SK-N-SH (cell line): ENCODE measurements around the gene DNAJB12. TPM values are rescaled to one million over a fixed set of nuclear protein-coding genes. Genes with fewer than 3 reads are reported as not detected.

Experiments
- CTCF ChIA-PET: fragments of 300-600, 350-600 bp; formaldehyde crosslinking; extraction: SDS; loops from one replicate; lab custom pipeline; 2021; lab: Yijun Ruan, JAX
- POLR2A ChIA-PET: fragments of 350-600 bp; sonication (Branson Sonifier 250); formaldehyde crosslinking; extraction: SDS; loops from one replicate; lab custom pipeline; 2020; ENCODE audit warnings: antibody characterized with exemption, inconsistent platforms; lab: Yijun Ruan, JAX
- DNase-seq: peaks from one replicate; pipeline ENCODE4 v3.0.0; 2012
- H2AFZ ChIP-seq: fragments of 200-600 bp; sonication (generic); 2 replicates; pipeline ENCODE4 v1.8.1; 2016; ENCODE audit warnings: antibody characterized with exemption, mild to moderate bottlenecking, low read depth
- H3F3A ChIP-seq: fragments of 200-600 bp; sonication (generic); replicated peaks from 2 replicates; pipeline ENCODE3; 2016; ENCODE audit warnings: antibody characterized with exemption, mild to moderate bottlenecking; ENCODE audit not compliant: insufficient read depth
- H3K27ac ChIP-seq, 2 experiments: fragments of 200-500 bp in 1 of 2; fragments of 200-600 bp in 1 of 2; sonication (Bioruptor generic) in 1 of 2; sonication (generic), shearing (Covaris generic) in 1 of 2; 2 replicates each; pipeline versions ENCODE4 v1.5.1 to v1.6.1; 2014 to 2016; ENCODE audit warnings: low read depth in 2 of 2, inconsistent platforms in 1 of 2, low read length in 1 of 2, mild to moderate bottlenecking in 1 of 2, mixed read lengths in 1 of 2
- H3K27me3 ChIP-seq: fragments of 200-600 bp; sonication (generic), shearing (Covaris generic); 2 replicates; pipeline ENCODE4 v1.6.1; 2016; ENCODE audit warnings: mixed run types; ENCODE audit not compliant: insufficient read depth
- H3K36me3 ChIP-seq, 2 experiments: fragments of 200-500 bp in 1 of 2; fragments of 200-600 bp in 1 of 2; sonication (Bioruptor generic) in 1 of 2; sonication (generic) in 1 of 2; replicated peaks in 1 of 2; 2 replicates each; pipeline versions ENCODE3 to v1.5.1; 2014 to 2016; ENCODE audit warnings: low read length in 1 of 2, mild to moderate bottlenecking in 1 of 2; ENCODE audit not compliant: insufficient read depth in 2 of 2, control insufficient read depth in 1 of 2
- H3K4me1 ChIP-seq, 2 experiments: fragments of 200-500 bp in 1 of 2; fragments of 200-600 bp in 1 of 2; sonication (Bioruptor generic) in 1 of 2; sonication (generic), shearing (Covaris generic) in 1 of 2; 2 replicates each; pipeline versions ENCODE4 v1.5.1 to v1.6.1; 2014 to 2016; ENCODE audit warnings: low read depth in 1 of 2, low read length in 1 of 2, mixed run types in 1 of 2; ENCODE audit not compliant: insufficient read depth in 2 of 2, control insufficient read depth in 1 of 2
- H3K4me2 ChIP-seq: fragments of 200-600 bp; sonication (generic), shearing (Covaris generic); 2 replicates; pipeline ENCODE4 v1.6.1; 2017; ENCODE audit warnings: mixed run types
- H3K4me3 ChIP-seq, 2 experiments: fragments of 200-500 bp in 1 of 2; fragments of 200-600 bp in 1 of 2; sonication (Bioruptor generic) in 1 of 2; sonication (generic), shearing (Covaris generic) in 1 of 2; 2 replicates each; pipeline versions ENCODE4 v1.5.1 to v1.8.1; 2014 to 2016; ENCODE audit warnings: low read depth in 2 of 2, inconsistent platforms in 1 of 2, low read length in 1 of 2, mild to moderate bottlenecking in 1 of 2, mixed read lengths in 1 of 2, moderate library complexity in 1 of 2
- H3K79me2 ChIP-seq: fragments of 200-600 bp; sonication (generic); 2 replicates; pipeline ENCODE4 v1.8.1; 2017; ENCODE audit warnings: mild to moderate bottlenecking; ENCODE audit not compliant: insufficient read depth
- H3K9ac ChIP-seq: fragments of 200-600 bp; sonication (generic); 2 replicates; pipeline ENCODE4 v1.6.1; 2017; ENCODE audit warnings: mixed run types
- H3K9me2 ChIP-seq: fragments of 200-600 bp; sonication (generic); 2 replicates; pipeline ENCODE4 v1.6.1; 2017; ENCODE audit warnings: mixed run types
- H3K9me3 ChIP-seq: fragments of 200-600 bp; sonication (generic); 2 replicates; pipeline ENCODE4 v1.6.1; 2017; ENCODE audit warnings: mixed run types, mild to moderate bottlenecking, moderate library complexity
- H4K20me1 ChIP-seq: fragments of 200-600 bp; sonication (generic); 2 replicates; pipeline ENCODE4 v1.6.1; 2017; ENCODE audit warnings: mild to moderate bottlenecking, mixed run types; ENCODE audit not compliant: insufficient read depth
- EP300 ChIP-seq, 2 experiments: IDR thresholded peaks; 2 replicates each; pipeline versions ENCODE4 v1.4.0 to v1.6.1; 2012; ENCODE audit warnings: borderline replicate concordance in 1 of 2, low read depth in 1 of 2, low read length in 1 of 2
- GABPA ChIP-seq: IDR thresholded peaks from 2 replicates; pipeline ENCODE4 v1.4.0; 2012; ENCODE audit warnings: low read depth, mild to moderate bottlenecking
- JUND ChIP-seq: IDR thresholded peaks from 2 replicates; pipeline ENCODE4 v1.4.0; 2012
- MEF2A ChIP-seq: IDR thresholded peaks from 2 replicates; pipeline ENCODE4 v1.4.0; 2012; ENCODE audit warnings: low read depth, borderline replicate concordance
- NFIC ChIP-seq: IDR thresholded peaks from 2 replicates; pipeline ENCODE4 v1.4.0; 2012; ENCODE audit warnings: borderline replicate concordance
- POLR2AphosphoS5 ChIP-seq: IDR thresholded peaks from 2 replicates; pipeline ENCODE4 v1.6.1; 2012; ENCODE audit warnings: low read depth, low read length
- RAD21 ChIP-seq: IDR thresholded peaks from 2 replicates; pipeline ENCODE4 v1.6.1; 2012; ENCODE audit warnings: mild to moderate bottlenecking, low read length
- TCF12 ChIP-seq: IDR thresholded peaks from 2 replicates; pipeline ENCODE4 v1.4.0; 2012
- YY1 ChIP-seq: IDR thresholded peaks from 2 replicates; pipeline ENCODE4 v1.4.0; 2012; ENCODE audit warnings: low read depth, mild to moderate bottlenecking
- WGBS: methylation state at CpG from one replicate; pipeline ENCODE4 v1.1.6; 2017; ENCODE audit warnings: low lambda C conversion rate; 5-methylcytosine and 5-hydroxymethylcytosine counted together
- polyA plus RNA-seq, 3 experiments: library from polyadenylated mRNA; depleted of rRNA; stranded (reverse); fragments of >200 nt; gene quantifications; 2 replicates each; pipeline ENCODE4 v1.2.3, GENCODE V29; 2012
- TF ChIP-seq, protein P1 (sequence below): IDR thresholded peaks from 2 replicates; pipeline ENCODE4 v1.6.1; 2012; ENCODE audit warnings: mild to moderate bottlenecking, low read depth, low read length, moderate library complexity
- TF ChIP-seq, protein P2 (sequence below): IDR thresholded peaks from 2 replicates; pipeline ENCODE4; 2012
- TF ChIP-seq, protein P3 (sequence below): fragments of 200-600 bp; sonication (generic); IDR thresholded peaks from 2 replicates; pipeline ENCODE4 v1.6.1; 2017; ENCODE audit warnings: antibody characterized with exemption, mild to moderate bottlenecking, moderate library complexity

Gene DNAJB12
- polyA plus RNA-seq, 1 of the 3 experiments (the other 2 are of a cell fraction): 25.8 TPM

DNA sequence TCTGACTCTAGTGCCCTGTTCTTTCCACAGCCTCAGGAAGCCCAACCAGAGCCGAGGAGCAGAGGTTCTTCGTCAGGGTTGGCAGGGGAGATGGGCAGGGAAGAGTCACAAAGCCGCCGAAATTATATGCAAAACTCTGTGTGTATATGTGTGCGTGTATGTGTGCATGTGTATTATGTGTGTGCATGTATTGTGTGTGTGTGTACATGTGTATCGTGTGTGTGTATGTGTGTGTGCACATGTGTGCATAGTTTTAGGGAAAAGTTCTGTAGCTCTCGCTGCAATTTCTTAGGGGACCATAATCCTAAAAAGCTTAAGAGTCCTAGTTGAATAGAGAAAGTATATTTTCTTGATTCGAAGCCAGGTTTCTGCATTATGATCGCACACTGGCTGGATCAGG, 17.0 kb downstream of the DNAJB12 start:
- no peaks in the 10 kb centered on the region for H3K9me2 ChIP-seq
- H2AFZ ChIP-seq: no peak overlapping the region
- TF ChIP-seq MEF2A (no peak), GABPA (no peak), EP300 (IDR thresholded peaks at IDR 0.05; ENCODE audit: borderline replicate concordance in 1 of 2, low read depth in 1 of 2, low read length in 1 of 2) (no peak), NFIC (no peak), JUND (no peak), RAD21 (no peak), TCF12 (no peak), YY1 (no peak), POLR2AphosphoS5 (no peak)
- TF ChIP-seq, protein P1, sequence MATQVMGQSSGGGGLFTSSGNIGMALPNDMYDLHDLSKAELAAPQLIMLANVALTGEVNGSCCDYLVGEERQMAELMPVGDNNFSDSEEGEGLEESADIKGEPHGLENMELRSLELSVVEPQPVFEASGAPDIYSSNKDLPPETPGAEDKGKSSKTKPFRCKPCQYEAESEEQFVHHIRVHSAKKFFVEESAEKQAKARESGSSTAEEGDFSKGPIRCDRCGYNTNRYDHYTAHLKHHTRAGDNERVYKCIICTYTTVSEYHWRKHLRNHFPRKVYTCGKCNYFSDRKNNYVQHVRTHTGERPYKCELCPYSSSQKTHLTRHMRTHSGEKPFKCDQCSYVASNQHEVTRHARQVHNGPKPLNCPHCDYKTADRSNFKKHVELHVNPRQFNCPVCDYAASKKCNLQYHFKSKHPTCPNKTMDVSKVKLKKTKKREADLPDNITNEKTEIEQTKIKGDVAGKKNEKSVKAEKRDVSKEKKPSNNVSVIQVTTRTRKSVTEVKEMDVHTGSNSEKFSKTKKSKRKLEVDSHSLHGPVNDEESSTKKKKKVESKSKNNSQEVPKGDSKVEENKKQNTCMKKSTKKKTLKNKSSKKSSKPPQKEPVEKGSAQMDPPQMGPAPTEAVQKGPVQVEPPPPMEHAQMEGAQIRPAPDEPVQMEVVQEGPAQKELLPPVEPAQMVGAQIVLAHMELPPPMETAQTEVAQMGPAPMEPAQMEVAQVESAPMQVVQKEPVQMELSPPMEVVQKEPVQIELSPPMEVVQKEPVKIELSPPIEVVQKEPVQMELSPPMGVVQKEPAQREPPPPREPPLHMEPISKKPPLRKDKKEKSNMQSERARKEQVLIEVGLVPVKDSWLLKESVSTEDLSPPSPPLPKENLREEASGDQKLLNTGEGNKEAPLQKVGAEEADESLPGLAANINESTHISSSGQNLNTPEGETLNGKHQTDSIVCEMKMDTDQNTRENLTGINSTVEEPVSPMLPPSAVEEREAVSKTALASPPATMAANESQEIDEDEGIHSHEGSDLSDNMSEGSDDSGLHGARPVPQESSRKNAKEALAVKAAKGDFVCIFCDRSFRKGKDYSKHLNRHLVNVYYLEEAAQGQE: no peak
- TF ChIP-seq, protein P2, sequence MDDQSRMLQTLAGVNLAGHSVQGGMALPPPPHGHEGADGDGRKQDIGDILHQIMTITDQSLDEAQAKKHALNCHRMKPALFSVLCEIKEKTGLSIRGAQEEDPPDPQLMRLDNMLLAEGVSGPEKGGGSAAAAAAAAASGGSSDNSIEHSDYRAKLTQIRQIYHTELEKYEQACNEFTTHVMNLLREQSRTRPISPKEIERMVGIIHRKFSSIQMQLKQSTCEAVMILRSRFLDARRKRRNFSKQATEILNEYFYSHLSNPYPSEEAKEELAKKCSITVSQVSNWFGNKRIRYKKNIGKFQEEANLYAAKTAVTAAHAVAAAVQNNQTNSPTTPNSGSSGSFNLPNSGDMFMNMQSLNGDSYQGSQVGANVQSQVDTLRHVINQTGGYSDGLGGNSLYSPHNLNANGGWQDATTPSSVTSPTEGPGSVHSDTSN: no peak
- TF ChIP-seq, protein P3, sequence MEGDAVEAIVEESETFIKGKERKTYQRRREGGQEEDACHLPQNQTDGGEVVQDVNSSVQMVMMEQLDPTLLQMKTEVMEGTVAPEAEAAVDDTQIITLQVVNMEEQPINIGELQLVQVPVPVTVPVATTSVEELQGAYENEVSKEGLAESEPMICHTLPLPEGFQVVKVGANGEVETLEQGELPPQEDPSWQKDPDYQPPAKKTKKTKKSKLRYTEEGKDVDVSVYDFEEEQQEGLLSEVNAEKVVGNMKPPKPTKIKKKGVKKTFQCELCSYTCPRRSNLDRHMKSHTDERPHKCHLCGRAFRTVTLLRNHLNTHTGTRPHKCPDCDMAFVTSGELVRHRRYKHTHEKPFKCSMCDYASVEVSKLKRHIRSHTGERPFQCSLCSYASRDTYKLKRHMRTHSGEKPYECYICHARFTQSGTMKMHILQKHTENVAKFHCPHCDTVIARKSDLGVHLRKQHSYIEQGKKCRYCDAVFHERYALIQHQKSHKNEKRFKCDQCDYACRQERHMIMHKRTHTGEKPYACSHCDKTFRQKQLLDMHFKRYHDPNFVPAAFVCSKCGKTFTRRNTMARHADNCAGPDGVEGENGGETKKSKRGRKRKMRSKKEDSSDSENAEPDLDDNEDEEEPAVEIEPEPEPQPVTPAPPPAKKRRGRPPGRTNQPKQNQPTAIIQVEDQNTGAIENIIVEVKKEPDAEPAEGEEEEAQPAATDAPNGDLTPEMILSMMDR: no peak
- H3K27ac ChIP-seq: no peak overlapping the region
- H3K4me2 ChIP-seq: no peak overlapping the region
- H3K79me2 ChIP-seq: no peaks in the 10 kb centered on the region
- peaks cover 2 to 45% of the 10 kb centered on the region in 2 experiments; a peak in 3 of 4 replicates for H3K4me1 ChIP-seq
- no peak overlapping the region for H3K9ac ChIP-seq
- H3F3A ChIP-seq: peaks cover 16% of the 10 kb centered on the region
- H3K36me3 ChIP-seq: peaks cover 33 to 35% of the 10 kb centered on the region in 2 experiments
- no peak for DNase-seq
- CTCF ChIA-PET: interaction anchor here (0.7 to 14.0 kb wide), 29 partner anchors 10 to 534 kb away, joined by 3 to 198 read pairs (median 5); partner anchors contain the start of genes ANAPC16, ASCC1, DDIT4 and DNAJB12
- H4K20me1 ChIP-seq: no peaks in the 10 kb centered on the region
- H3K9me3 ChIP-seq: no peaks in the 10 kb centered on the region
- WGBS: 88% methylated on average over 9 of the region's 9 CpGs
- no peak overlapping the region; a peak in 1 of 4 replicates for H3K4me3 ChIP-seq
- POLR2A ChIA-PET: interaction anchor here (15.0 kb wide), 1 partner anchor 62 kb away, joined by 234 read pairs; the partner anchor contains the start of gene DDIT4
- no peaks in the 10 kb centered on the region for H3K27me3 ChIP-seq
